ENCODE data around the gene UBAP1.

DNA sequence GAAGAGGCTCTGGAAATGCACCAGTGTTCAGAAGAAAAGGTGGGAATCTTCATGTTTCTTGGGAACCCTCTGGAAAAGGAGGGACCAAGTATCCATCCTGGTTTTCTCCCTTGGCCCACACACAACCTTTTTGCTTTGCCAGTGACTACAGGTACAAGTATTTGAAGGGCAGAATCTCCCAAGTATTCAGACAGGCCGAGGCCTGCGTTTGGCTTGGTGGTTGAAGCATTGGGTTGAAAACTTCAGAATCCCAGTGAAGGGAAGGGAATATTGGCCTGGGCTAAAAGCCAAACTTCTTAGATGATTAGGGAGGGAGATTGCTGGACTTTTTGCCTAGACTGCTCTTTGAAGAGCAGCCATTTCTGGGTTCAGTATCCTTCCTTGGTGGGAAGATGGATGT lies 71.9 kb downstream of the UBAP1 start:
- TF ChIP-seq, protein P1, sequence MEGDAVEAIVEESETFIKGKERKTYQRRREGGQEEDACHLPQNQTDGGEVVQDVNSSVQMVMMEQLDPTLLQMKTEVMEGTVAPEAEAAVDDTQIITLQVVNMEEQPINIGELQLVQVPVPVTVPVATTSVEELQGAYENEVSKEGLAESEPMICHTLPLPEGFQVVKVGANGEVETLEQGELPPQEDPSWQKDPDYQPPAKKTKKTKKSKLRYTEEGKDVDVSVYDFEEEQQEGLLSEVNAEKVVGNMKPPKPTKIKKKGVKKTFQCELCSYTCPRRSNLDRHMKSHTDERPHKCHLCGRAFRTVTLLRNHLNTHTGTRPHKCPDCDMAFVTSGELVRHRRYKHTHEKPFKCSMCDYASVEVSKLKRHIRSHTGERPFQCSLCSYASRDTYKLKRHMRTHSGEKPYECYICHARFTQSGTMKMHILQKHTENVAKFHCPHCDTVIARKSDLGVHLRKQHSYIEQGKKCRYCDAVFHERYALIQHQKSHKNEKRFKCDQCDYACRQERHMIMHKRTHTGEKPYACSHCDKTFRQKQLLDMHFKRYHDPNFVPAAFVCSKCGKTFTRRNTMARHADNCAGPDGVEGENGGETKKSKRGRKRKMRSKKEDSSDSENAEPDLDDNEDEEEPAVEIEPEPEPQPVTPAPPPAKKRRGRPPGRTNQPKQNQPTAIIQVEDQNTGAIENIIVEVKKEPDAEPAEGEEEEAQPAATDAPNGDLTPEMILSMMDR (IDR thresholded peaks at IDR 0.05 in 4 of 5, conservative IDR thresholded peaks at IDR 0.05 in 1 of 5): no peak
- TF ChIP-seq POLR2A (IDR thresholded peaks at IDR 0.05): no peak

All from gastrocnemius medialis (tissue), 4 donors.